HG03432 (cell line): ENCODE data around the gene BCDIN3D.
"Not testable (repeated sequence)": the region's sequence is repeated elsewhere in the genome, so short reads cannot be mapped to it uniquely, and the experiment has no call there.

Experiments
- ATAC-seq: cut with Tn5 transposase; IDR thresholded peaks from one replicate; pipeline ENCODE4 v1.9.1; 2021; ENCODE audit warnings: mild to moderate bottlenecking, moderate library complexity; ENCODE audit not compliant: unreplicated experiment

The BCDIN3D gene, protein sequence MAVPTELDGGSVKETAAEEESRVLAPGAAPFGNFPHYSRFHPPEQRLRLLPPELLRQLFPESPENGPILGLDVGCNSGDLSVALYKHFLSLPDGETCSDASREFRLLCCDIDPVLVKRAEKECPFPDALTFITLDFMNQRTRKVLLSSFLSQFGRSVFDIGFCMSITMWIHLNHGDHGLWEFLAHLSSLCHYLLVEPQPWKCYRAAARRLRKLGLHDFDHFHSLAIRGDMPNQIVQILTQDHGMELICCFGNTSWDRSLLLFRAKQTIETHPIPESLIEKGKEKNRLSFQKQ

DNA sequence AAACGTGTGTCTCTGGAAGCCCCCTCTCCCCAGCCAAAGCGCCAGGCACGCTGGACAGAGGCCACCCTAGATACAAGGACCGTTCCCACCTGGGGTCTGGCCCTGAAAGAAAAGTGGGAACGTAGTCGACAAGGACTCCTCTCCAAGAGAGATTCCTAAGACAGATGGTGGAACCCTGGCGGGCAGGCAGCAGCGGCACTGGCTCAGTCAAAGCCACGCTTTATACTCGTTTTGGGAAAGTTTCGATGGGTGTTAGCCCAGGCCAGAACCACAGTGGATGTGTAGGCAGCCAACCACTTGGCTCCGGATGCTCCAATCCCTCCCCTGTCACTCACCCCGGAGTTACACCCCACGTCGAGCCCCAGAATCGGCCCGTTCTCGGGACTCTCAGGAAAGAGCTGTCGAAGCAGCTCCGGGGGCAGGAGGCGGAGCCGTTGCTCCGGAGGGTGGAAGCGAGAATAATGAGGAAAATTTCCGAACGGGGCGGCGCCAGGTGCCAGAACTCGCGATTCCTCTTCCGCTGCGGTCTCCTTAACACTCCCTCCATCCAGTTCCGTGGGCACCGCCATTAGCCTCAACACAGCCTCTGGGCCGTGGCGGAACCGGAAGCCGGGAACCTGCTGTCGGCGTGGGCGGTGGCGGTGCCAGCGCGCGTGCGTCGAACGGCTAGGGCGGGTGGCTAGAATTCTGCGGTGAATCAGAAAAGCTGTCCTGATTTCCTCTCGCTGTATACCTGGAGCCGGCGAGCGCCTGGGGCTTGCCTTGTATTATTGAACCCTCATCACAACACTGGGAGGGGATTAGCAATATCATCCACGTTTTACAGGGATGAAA, at the start of gene BCDIN3D:
BCDIN3D (minus strand) TSS at position 588 of the 834 bp plus-strand sequence; CDS start at position 569, 19 bp downstream.
- ATAC-seq: peak; percentile 87

DNA sequence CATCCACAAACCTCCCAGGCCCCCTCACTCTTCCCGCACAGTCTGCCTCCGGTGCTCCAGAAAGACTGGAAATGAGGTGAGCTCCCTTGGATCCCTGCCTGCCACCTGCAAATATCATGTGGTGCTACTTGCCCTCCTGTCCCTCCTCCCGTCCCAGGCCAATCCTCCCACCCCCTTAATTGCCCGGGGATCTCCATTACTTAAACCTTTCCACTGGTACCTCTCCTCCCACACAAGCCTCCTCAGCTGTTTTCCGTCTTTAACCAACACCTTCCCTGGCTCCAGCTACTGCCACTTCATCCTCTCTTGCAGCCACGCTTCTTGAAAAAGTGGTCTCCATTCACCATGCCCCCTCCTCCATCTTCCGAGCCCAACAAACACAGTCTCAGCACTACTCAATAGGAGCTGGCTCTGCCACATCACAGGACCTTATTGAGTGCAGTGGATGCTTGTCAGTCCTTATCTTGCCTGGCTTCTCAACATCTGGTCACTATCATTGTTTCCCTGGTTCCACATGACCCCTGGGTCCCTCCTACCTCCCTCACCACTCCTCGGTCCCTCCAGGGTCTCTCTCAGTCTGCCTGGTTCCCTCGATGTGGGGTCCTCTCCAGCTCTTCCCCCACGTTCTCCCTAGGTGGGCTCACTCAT, 49.3 kb upstream of the BCDIN3D start:
- ATAC-seq: no peak

DNA sequence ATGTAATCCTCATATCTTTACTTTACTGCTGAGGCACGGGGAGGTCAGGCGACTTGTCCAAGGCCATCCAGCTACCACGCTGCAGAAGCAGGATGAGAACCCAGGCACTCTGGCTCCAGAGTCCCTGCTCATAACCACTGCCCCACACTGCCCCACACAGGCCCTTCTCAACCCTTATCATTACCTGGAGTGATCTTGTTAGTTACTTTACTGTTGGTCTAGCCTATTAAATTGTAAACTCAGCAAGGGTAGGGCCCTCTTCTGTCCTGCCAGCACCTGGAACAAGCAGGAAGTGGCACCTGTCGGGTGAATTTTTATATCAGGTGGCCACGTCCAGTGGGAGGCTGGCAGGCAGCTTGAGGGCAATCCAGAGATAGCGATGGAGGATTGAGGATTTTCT, 48.6 kb upstream of the BCDIN3D start:
- ATAC-seq: no peak

DNA sequence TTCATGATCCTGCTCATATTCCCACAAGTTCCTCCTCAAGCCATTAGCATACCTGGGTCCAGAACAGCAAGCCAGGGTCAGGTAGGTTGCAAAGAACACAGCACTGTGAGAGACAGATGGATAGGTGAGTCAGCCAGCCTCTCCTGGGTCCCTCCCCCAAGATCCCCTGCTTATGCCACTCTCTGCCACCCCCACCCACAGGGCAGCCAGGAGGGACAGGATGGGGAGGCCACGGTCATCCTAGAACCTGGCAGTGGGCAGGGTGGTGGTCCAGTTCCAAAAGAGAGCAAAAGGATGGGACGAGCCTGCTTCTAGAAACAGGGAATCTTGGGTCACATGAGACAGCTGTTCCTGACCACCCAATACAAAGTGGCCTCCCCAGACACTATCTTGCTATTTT, 48.1 kb upstream of the BCDIN3D start:
- no peak for ATAC-seq

DNA sequence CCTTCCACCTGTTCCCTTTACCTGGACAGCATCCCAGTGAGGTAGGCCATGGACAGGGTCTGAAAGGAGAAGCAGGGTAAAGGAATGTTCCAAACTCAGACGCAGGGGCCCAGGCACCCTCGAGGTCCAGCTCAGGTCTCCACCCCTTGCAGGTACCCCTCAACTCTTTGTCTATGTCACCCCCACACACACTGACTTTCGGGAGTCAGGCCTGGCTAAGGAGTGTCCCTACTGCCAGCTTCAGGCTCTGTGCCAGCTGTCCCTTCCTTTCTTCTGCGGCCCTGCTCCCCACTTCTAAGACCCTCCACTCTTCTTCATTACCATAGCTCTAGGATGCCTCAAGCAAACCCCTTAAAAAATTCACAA, 47.2 kb upstream of the BCDIN3D start:
- no peak for ATAC-seq

DNA sequence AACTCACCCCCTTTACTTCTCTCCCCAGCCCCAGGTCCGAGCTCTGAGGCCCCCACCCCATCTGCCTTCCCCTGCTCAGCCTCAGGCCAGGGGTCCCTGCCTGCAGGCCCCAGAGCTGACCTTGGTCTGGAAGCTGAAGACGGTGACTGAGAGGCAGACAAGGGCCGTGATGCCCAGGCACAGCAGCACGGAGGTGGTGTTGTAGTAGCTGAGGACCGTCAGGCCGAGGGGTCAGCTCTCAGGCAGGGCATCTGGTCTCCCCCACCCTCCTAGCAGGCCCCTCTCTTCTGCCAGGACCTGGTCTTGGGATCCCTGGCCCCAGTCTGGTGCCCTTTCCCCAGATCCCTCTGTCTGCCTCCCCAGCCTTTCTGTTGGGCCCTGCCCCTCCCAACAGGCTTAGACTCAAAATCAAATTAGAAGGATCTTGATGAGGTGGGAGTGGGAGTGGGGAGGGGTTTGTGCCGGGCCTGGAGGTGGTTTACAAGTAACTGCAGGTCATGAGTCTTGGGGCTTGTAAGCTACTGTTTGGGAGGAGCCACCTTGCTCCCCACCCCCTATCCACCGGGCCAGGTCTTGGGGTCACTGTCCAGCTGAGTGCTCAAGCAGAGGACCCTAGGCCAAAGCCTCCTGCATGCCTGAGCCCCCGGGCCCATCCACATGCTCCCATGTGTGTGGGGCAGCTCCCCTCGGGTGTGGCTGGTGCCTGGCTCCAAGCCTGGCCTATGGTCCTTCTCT, 46.6 kb upstream of the BCDIN3D start:
- no peak for ATAC-seq

DNA sequence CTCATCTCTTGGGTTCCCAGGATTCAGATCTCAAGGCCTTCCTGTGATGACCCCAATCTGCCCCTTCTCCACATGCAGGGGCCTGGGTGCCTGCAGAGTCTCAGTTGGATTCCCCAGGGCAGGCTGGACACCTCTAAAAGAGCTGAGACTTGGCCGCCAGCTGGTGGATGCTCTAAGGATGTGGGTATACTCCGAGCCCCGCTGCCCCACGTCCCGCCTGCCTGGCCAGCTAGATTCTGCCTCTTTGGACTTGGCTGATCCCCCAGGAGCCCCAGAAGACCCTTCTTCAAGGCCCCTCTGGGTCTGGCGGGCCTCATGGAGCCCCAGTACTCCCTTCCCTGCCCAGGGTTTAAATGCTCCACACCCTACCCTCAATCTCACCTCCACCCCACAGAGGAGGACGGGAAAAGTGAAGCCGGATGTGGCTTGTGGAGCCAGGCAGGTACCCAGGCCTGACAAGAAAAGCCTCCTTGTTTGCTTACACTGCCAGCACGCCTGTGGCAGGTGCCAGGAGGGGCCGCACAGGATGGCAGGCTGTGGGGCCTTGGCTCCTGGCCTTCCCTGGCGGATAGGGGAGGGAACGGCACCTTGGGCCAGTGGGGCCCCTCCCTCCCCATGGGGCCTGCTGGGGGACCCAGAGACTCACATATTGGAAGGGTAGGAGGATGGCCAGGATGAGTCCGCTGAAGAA, 45.7 kb upstream of the BCDIN3D start:
- no peak for ATAC-seq

DNA sequence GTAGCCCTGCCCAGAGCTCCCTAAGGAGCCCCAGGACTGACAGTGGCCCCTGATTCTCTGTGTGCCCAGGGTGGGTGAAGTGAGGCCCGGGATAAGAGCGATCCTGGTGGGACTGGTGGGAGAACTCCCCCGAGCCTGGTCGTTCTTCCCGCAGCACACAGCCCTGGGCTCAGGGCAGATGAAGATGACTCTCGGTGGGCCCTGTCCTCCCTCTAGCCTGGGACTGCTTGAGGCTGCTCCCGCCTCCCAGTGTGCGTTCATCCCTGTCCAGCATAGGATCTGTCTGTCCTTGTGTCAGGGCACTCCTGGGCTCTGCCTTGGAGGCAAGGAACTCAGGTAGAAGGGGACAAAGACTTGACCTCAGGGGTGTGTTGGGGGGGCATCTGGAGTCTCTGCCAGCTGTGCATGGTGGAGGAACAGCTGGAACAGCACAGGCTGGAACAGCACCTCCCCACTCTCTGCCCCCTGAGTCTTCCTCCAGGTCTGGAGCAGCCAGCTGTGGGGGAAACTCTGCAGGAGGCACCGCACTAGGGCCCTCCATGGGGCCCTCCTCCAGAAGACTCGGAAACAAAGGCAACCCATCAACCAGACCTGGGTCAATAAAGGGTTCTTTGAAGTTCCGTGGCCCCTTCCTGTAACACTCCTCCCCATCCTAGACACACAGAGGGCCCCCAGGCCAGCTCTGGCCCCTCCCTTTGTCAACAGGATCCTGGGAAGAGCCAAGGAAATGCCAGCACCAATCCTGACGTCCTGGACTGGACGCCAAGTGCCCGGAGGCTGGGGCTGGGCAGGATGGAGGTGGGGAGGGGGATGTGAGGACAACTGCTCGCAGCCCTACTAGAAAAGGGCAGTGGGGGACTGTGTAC, 44.9 kb upstream of the BCDIN3D start:
- ATAC-seq: no peak

DNA sequence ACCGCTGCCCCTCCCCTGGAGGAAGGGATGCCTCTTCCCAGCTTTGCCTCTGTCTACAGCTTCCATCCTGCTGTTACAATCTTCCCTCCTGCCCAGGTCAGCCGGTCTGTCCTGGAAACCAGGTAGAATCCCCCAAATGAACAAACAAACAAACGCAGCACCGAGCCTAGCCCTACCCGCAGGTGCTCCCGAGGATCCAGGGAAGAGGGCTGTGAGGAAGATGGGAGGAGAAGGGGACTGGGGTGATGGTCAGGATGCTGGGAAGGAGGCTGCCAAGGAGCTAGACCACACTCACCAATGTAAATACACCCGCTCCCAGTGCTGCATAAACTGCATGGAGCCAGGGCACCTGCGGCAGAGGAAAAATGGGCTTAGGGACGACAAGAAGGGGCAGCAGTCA, 44.2 kb upstream of the BCDIN3D start:
- ATAC-seq: no peak

DNA sequence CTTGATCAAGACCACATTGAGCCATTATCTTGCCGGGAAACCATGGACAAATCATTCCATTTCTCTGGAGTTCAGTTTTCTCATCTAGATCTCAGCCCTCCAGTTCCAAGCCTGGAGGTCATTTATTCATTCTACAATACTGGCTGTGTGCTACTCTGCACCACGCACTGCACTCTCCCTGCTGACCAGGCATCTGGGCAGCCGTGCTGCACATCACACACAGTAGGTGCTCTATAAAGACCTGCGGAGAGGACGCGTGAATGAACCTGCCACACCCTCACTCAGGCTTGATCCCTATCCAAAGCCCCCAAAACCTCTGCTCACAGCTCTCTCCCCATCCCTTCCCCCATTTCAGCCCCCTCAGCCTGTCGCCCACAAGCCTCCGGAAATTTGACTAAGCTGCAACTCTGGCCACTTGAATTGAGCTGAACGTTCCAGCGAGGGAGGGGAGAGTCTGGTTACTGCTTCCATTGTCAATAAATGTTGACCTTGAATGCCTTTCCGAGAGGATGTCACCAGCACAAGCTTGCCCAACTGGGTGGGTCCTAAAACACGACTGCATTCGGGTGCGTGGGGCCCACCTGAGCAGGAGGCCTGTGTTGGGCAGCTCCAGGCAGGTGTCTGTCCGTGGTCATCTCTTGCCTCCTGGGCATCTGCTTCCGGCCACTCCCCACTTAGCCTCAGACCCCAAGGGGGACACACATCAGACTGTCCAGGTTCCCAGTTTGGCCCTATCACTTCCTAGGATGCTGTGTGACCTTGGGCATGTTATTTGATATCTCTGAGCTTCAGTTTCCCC, 43.0 kb upstream of the BCDIN3D start:
- no peak for ATAC-seq

DNA sequence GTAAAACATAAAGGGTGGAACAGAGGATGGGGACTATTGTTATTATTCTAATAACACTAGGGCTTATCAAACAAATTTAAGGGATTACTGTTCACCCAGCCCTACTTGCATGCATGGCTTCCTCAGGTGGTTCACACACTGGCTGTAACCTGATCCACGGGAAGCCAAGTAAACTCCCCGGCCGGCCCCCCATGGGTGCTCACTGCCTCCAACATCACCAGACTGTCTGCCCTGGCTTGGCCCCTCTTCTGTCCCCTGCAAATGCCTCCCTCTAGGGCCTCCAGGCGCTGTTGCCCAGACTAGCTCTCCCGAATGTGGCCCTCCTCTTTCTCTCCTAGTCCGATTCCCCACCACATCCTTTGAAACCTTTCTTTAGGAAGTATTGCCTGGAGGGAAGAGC, 42.2 kb upstream of the BCDIN3D start:
- no peak for ATAC-seq

DNA sequence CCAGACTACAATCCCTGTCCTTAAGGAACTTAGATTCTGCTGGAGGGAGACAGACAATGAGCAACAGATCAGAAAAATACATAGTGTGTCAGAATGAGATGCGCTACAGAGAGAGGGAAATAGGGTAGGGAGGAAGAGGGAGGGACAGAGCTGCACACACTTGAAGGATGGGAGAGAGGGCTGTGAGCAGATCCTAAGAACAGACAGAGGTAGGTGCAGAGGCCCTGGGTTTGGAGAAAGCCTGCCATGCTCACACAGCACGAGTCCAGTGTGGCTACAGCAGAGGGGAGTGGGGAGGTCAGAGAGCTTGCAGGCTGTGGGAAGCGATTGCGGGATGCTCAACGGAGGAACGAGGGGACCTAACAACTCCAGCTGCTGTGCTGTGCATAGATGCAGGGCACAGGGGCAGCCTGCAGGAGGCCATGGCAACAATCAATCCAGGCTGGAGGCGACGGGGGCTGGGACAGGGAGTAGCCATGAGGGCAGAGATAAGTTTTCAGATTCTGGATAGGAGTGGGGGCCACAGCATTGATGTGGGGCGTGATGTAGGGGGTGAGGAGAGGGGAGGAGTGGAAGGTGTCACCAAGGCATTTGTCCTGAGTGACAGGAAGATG, 40.1 kb upstream of the BCDIN3D start:
- no peak for ATAC-seq

DNA sequence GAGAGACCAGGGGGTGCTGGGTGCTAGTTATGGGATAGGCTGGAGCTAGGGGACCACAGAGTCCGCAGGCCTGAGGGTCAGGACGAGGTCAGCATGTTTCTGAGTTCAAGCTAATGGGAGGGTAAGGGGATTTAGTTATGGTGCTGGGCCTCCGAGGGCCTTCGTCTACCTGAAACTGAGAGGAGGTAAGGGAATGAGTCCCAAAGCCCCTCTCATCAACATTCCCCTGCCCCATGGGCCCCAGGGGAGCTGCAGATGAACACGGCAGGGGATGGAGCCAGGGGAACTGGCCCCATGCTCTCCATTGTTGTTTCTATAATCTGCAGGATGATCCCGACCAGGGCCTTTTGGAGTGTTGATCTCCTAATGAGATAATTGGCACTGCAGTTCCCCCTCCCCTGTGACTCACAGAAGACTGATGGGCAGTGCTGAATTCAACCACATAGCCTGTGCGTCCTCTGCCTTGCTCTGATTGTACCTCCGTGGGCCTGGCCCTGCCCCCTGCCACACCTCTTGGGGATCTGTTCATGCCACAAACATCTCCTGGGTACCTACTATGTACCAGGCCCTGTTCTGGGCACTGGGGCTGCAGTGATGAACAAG, 39.4 kb upstream of the BCDIN3D start:
- no peak for ATAC-seq

DNA sequence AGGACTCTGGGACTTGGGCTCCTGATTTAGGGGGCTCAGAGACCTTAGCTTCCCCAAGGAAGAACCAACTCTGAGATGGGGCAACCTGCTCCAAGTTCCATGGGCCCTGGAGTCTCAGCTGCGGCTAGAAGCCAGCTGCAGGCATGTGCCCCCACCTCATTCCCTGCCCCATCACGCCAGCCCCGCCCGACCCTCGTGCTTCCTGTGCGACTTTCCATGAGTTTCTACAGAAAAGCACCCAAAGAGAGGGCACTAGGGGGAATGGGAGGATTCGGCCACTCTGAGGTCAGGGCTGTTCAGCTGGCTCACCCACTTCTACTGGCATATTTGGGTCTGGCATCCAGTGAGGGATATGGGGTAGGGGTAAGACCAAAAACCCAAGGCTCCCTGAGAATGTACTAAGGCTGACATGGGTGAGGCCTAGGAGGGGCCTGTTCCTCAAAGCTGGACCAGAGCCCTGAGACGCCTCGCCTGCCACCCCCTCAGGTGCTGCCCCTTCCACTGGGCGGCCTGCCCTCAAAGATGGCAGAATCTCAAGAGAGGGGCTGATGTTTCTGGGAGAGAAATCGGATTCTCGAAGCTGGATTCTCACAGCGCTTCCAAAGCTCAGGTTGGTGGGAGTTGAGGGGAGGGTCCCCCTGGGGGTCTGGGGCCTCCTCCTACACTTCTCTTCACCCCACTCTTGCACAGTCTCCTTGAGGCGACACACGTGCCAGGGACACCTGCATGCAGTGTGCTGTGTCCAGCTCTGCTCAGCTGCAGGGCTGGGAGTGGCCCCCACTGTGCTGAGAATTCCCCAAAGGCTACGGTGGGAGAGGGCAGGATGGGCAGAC, 38.7 kb upstream of the BCDIN3D start:
- no peak for ATAC-seq

DNA sequence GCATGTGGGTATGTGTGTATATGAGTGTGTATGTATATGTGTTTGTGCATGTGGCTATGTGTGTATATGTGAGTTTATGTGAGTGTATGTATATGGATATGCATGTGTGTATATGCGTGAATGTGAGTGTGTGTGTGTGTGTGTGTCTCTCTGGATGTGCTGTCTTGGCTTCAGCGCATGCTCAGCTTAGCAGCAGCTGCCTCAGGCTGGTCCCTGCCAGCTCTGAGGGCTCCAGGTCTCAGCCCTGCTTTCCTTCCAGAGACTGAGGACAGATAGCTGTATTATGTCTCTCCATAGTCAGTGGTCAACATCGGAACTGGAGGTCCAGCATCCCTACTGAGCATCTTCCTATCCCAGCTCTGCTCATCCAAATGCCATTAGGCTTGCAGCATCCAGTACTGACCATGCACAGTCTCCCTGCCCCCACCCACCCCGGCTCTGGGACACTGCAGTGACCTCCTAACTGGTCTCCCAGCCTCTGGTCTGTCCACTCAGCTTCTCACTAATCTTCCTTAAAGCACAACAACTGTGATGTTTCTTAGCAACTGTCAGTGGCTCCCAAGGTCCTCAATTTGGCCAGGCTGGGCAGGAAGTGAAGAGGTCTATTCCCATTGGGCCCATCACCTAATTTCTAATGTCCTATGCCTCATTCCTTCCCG, 38.0 kb upstream of the BCDIN3D start:
- no peak for ATAC-seq

DNA sequence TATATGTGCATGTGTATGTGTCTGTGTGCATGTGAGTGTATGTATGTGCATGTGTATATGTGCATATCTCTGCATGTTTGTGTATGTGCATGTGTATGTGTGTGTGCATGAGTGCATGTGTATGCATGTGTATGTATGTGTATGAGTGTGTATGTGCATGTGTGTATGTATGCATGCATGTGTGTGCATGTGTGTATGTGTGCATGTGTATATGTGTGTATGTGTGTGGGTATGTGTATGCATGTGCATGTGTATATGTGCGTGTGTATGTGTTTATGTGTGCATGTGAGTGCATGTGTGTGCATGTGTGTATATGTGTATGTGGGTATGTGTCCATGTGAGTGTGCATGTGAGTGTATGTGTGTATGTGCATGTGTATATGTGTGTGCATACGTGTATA, 36.2 kb upstream of the BCDIN3D start:
- not testable (repeated sequence) for ATAC-seq

DNA sequence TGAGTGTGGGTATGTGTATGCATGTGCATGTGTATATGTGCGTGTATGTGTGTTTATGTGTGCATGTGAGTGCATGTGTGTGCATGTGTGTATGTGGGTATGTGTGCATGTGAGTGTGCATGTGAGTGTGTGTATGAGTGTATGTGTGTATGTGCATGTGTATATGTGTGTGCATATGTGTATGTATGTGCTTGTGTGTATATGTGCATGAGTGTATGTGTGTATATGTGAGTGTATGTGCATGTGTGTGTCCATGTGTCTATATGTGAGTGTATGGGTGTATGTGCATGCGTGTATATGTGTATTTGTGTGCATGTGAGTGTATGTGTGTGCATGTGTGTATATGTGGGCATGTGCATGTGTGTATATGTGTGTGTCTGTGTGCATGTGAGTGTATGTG, 35.1 kb upstream of the BCDIN3D start:
- ATAC-seq: no peak
